K562 (cell line): Measurements from ENCODE around the gene MBD6. TPM values are rescaled to one million over a fixed set of nuclear protein-coding genes. Genes with fewer than 3 reads are reported as not detected.

Experiments
- ARID1B ChIP-seq: fragments of 450-650 bp; IDR thresholded peaks from 2 replicates; pipeline ENCODE4 v1.6.1; 2016; ENCODE audit warnings: antibody characterized with exemption, mild to moderate bottlenecking, inconsistent platforms
- C11orf30 ChIP-seq: fragments of 450-650 bp; IDR thresholded peaks from 2 replicates; pipeline ENCODE4 v1.6.1; 2016; ENCODE audit warnings: low read depth, mild to moderate bottlenecking
- CHD4 ChIP-seq: fragments of 200-600 bp; sonication (generic); IDR thresholded peaks from 3 replicates; pipeline ENCODE4 v1.6.1; 2012; ENCODE audit warnings: low read depth, mild to moderate bottlenecking, mixed read lengths, low read length, inconsistent platforms; ENCODE audit not compliant: insufficient read depth, insufficient replicate concordance, poor library complexity, severe bottlenecking
- EP300 ChIP-seq: IDR thresholded peaks from 2 replicates; pipeline ENCODE4 v1.6.1; 2012; ENCODE audit warnings: low read length, improper control_type of control experiment
- ESRRA ChIP-seq: fragments of 450-650 bp; IDR thresholded peaks from 2 replicates; pipeline ENCODE4 v1.6.1; 2014; ENCODE audit warnings: low read depth, mild to moderate bottlenecking, moderate library complexity, borderline replicate concordance
- HDAC1 ChIP-seq, 2 experiments: fragments of 450-650 bp; IDR thresholded peaks; 2 replicates each; pipeline ENCODE4 v1.6.1; 2016 to 2017; ENCODE audit warnings: inconsistent platforms in 1 of 2, mild to moderate bottlenecking in 1 of 2, moderate library complexity in 1 of 2
- MEIS2 ChIP-seq: fragments of 450-650 bp; IDR thresholded peaks from 2 replicates; pipeline ENCODE4 v1.6.1; 2014; ENCODE audit warnings: mild to moderate bottlenecking; ENCODE audit not compliant: partially characterized antibody
- NFYB ChIP-seq: IDR thresholded peaks from 2 replicates; pipeline ENCODE4 v1.6.1; 2011; ENCODE audit warnings: mild to moderate bottlenecking, moderate library complexity; ENCODE audit not compliant: insufficient read length; ENCODE audit errors: extremely low read depth
- PHB ChIP-seq: fragments of 250-450 bp; sonication (Bioruptor Pico); IDR thresholded peaks from 2 replicates; pipeline ENCODE4 v1.5.0; 2021
- TAF9B ChIP-seq: fragments of 450-650 bp; IDR thresholded peaks from 2 replicates; pipeline ENCODE4 v1.6.1; 2018; ENCODE audit warnings: mild to moderate bottlenecking; ENCODE audit not compliant: partially characterized antibody
- ZNF584 ChIP-seq: fragments of 200-800 bp; sonication (Bioruptor generic); IDR thresholded peaks from 2 replicates; pipeline ENCODE4 v1.6.1; 2016; ENCODE audit warnings: low read depth, mild to moderate bottlenecking, missing genetic modification characterization, missing compliant biosample characterization
- ZNF76 ChIP-seq: fragments of 250-450 bp; sonication (Bioruptor Pico); IDR thresholded peaks from 2 replicates; pipeline ENCODE4 v1.4.0; 2020; ENCODE audit warnings: mild to moderate bottlenecking, moderate library complexity, borderline replicate concordance
- polyA plus RNA-seq, 8 experiments: library from polyadenylated mRNA; depleted of rRNA in 4 of 8; stranded (reverse) in 5 of 8; unstranded in 3 of 8; fragments of >200 nt; fragmentation: Nextera tagmentation in 2 of 8; fragmentation: Illumina TruSeq in 1 of 8; extraction: Ambion mirVana in 2 of 8; extraction: Trizol in 1 of 8; gene quantifications; 2 replicates each; pipeline versions ENCODE4 v1.2.1 to v1.2.3, GENCODE V29; 2011 to 2014; ENCODE audit warnings: inconsistent platforms in 1 of 8, missing spikeins in 1 of 8
- total RNA-seq, 7 experiments: library from RNA; depleted of rRNA in 6 of 7; stranded (reverse); fragments of >200 nt in 6 of 7; fragmentation: Illumina TruSeq in 2 of 7; extraction: Trizol in 2 of 7; gene quantifications; 2 replicates each; pipeline versions ENCODE4 v1.2.1 to v1.2.3, GENCODE V29; 2011 to 2021; ENCODE audit warnings: low replicate concordance in 1 of 7
- TF ChIP-seq, protein P1 (sequence below): fragments of 250-450 bp; sonication (Bioruptor Pico); IDR thresholded peaks from 2 replicates; pipeline ENCODE4 v1.4.0; 2020; ENCODE audit warnings: mild to moderate bottlenecking
- TF ChIP-seq, protein P2 (sequence below): fragments of 450-650 bp; formaldehyde crosslinking; IDR thresholded peaks from 2 replicates; pipeline ENCODE4 v1.4.0; 2020; ENCODE audit warnings: mild to moderate bottlenecking, mixed read lengths

The MBD6 gene
- total and polyA plus RNA-seq, 9 of the 15 experiments (the other 6 are each of a cell fraction or from before 2014, with no cell fraction given): 2.0 to 54.8 (median 3.8) TPM

DNA sequence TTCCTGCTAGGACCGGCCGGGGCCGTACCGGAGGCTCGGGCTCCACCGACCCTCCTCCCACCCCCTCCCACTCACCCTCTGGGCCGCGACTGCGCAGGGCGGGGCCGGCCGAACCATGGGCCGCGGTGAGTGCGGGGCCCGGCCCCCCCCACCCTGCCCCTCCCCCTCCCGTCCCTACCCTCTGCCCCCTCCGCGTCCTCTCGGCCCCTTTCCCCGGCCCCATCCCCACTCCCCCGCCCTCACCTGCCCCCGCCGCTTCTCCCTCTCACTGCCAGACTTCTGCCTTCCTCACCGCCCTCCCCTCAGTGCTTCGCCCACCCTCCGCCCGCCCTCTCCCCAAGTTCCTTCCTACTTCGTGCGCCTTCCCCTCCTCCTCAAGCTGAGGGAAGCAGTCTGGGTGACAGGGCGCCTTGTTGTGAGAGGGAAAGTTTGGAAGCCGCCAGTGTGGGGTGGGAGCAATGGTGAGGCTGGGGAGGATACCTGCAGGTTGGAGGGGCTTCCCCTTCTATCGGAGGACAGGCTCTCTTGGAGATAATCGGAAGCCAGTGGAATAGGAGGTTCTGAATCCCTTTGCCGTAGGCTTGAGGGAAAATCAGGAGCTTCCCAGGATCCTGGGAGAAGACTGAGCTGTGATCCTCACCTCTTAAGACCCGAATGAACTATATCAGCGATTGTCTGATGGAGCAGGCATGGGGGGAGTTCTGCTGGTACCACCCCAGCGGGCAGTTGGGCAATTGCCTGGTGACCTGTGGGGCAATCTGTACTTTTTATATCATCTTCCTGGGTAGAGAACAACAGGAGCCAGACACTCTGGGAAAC lies 472 bp downstream of the MBD6 start (continued):
- TF ChIP-seq ZNF584: no peak
- TF ChIP-seq, protein P1, sequence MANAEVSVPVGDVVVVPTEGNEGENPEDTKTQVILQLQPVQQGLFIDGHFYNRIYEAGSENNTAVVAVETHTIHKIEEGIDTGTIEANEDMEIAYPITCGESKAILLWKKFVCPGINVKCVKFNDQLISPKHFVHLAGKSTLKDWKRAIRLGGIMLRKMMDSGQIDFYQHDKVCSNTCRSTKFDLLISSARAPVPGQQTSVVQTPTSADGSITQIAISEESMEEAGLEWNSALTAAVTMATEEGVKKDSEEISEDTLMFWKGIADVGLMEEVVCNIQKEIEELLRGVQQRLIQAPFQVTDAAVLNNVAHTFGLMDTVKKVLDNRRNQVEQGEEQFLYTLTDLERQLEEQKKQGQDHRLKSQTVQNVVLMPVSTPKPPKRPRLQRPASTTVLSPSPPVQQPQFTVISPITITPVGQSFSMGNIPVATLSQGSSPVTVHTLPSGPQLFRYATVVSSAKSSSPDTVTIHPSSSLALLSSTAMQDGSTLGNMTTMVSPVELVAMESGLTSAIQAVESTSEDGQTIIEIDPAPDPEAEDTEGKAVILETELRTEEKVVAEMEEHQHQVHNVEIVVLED (CRISPR knock-in tag): no peak
- TF ChIP-seq C11orf30: no peak
- TF ChIP-seq PHB (CRISPR knock-in tag): no peak
- 0 out of 4 replicates have a peak, but pooled peaks of 1 of the 2 experiments have one; percentile 36 for TF ChIP-seq HDAC1 (IDR thresholded peaks at IDR 0.05)
- no peak for TF ChIP-seq ESRRA
- TF ChIP-seq, protein P2, sequence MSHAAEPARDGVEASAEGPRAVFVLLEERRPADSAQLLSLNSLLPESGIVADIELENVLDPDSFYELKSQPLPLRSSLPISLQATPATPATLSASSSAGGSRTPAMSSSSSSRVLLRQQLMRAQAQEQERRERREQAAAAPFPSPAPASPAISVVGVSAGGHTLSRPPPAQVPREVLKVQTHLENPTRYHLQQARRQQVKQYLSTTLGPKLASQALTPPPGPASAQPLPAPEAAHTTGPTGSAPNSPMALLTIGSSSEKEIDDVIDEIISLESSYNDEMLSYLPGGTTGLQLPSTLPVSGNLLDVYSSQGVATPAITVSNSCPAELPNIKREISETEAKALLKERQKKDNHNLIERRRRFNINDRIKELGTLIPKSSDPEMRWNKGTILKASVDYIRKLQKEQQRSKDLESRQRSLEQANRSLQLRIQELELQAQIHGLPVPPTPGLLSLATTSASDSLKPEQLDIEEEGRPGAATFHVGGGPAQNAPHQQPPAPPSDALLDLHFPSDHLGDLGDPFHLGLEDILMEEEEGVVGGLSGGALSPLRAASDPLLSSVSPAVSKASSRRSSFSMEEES (CRISPR knock-in tag): no peak
- 0 out of 2 replicates have a peak, but pooled peaks have one; percentile 23 for TF ChIP-seq ARID1B
- TF ChIP-seq TAF9B: no peak
- TF ChIP-seq ZNF76: no peak
- no peak for TF ChIP-seq NFYB
- TF ChIP-seq EP300: no peak
- TF ChIP-seq MEIS2: peak; percentile 77
- TF ChIP-seq CHD4: no peak
